HL-60/S4 treated with phorbol 12-myristate 13-acetate at 8.2 ng/mL for 4 days and 3 days (cell line): Measurements from ENCODE around the gene SURF1.
"Not testable (repeated sequence)": the region's sequence is repeated elsewhere in the genome, so short reads cannot be mapped to it uniquely, and the experiment has no call there.

ENCODE experiments used
- in situ Hi-C: fragments of 300-500 bp; cut with MboI; formaldehyde crosslinking; loops from 2 replicates; pipeline ENCODE4 v1.15.0; 2022; ENCODE audit warnings: low sequenced_read_pairs

The SURF1 gene

DNA sequence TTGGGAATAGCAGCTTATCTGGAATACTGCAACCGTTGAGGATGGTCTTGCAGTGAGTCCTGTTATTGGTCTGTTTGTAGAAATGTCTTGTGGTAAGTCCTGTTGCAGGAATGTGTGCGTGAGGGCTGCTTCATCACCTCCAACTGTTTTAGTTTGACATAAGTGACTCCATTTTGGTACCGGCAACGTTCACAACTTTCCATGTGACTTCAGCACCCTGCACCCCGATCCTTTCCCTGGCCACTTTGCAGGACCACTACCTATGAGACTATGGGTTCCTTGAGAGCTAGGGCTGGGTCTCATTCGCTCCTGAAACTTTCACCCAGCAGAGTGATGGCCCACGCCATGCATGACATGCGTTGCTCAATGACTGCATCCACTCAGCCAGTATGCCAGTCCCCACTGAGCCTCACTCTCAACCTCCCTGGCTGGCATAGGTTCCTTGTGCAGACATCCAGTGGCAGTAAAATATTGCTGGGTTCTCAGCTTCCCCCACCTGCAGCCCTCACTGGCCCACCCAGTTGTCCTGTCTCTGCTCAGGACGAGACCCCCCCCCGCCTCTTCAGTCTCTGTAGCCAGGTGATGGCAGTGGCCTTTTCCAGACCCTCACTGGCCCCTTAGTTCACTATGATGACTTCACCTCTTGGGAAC lies 28.3 kb downstream of the SURF1 start:
- in situ Hi-C loops = no loop called here

DNA sequence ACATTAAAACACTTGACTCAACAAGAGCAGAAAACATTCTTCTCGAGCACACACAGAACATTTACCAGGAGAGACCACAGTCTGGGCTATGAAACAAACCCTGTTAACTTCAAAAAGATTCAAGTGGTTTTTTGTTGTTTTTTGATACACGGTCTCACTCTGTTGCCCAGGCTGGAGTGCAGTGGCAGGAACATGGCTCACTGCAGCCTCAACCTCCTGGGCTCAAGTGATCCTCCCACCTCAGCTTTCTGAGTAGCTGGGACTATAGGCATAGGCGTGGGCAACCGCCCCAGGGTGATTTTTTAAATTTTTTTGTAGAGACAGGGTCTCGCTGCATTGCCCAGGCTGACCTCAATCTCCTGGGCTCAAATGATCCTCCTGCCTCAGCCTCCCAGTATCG lies 29.3 kb downstream of the SURF1 start:
- in situ Hi-C loops = not testable (repeated sequence)

DNA sequence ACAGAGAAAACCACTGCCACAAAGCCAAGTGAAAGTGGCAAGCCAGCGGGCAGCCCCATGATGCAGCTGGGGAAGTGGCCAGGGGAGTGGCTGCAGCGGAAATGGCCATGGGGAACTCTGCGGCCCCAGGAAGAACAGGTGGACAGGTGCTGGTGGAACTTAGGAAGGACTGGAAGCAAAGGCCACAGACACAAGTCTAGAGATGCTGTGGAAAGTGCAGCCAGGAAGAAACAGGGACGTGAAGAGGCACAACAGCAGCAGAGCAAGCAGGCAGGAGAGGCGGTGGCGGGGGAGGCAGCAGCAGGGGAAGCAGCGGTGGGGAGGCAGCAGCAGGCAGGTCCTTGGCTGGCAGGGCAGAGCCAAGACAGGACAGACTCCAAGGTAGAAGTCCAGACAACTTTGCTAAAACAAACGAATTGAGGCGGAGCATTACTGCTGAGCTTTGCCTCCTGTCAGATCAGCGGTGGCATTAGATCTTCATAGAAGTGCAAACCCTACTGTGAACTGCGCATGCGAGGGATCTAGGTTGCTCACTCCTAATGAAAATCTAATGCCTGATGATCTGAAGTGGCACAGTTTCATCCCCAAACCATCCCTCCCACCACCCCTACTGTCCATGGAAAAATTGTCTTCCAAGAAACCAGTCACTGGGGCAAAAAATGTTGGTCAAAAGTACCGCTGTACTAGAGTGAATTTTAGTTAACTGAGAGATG lies 32.1 kb downstream of the SURF1 start:
- in situ Hi-C loops = no loop called here

DNA sequence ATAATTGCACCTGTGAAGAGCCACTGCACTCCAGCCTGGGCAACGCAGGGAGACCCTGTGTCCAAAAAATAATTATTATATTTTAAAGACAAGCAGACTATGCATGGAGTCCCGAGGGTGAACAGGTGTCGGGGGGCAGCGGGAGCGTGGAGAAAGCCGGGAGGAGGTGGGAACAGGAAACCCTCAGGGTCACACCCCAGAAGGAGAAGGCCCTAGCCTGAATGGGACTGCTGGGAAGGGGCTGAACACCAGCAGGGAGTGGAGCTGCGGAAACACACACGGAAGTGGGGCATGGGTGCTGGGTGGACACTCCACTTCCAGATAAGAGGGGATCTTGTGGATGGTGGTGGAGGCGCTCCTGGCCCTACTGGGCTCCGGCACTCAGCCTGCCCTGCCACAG lies 33.1 kb downstream of the SURF1 start:
- in situ Hi-C loops = no loop called here

DNA sequence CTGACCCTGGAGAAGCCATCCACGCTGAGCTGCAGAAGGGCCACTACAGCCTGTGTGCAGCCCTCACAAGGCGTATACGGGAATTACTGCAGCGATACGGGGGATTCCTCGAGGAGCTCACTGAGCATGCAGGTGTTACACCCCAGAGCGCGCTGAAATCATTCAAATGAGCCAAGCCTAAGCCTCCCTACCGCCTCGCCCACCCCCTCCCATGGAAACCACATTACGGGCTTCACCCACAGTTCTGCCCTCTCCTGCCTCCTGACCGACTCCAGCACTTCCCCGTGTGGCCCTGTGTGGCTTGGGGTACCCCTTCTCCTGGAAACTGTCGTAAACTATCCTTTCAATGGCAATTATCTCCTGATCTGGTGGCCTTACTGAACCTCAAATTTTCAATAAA lies 33.6 kb downstream of the SURF1 start:
- in situ Hi-C loops = no loop called here

DNA sequence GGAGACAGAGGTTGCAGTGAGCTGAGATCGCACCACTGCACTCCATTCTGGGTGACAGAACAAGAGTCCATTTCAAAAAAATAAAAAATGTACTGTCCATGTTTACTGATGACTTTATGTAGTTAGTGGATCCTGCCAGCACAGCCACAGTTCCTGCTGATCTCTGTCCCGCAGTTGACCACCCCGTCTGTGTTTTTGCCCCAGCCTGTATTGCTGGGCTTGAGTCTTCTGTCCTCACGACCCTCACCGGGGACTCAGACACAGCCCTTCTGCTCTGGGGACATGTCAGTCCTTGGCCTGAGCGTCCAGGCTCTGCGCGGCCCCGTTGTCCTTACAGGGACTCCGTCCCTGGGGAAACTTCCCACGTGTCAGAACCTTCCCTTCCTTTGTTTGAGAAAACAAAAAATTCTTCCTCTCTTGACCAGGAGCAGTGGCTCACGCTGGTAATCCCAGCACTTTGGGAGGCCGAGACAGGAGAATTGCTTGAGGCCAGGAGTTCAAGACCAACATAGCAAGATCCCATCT lies 34.8 kb downstream of the SURF1 start:
- in situ Hi-C loops = no loop called here

DNA sequence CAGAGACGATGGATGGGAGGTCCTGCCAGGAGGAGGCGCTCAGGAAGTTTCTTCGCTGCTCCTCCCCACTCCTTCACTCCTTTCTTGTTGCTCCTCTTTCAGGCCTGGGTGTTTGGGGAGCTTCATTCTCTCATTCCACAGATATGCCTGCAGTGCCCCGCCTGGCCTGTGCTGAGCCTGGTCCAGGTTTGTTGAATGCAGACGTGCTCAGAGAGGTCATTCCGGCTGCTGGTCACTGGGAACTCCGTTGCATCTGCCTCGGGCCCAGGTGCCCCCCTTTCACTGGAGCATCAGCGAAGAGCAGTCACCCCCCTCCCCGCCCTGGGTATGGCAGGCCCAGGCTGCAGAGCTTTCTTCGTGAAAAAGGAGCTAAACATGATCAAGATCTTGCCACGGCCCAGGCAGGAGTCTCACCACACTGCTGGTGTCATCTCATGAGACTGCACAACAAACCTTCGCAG lies 35.8 kb downstream of the SURF1 start:
- in situ Hi-C loops = no loop called here

DNA sequence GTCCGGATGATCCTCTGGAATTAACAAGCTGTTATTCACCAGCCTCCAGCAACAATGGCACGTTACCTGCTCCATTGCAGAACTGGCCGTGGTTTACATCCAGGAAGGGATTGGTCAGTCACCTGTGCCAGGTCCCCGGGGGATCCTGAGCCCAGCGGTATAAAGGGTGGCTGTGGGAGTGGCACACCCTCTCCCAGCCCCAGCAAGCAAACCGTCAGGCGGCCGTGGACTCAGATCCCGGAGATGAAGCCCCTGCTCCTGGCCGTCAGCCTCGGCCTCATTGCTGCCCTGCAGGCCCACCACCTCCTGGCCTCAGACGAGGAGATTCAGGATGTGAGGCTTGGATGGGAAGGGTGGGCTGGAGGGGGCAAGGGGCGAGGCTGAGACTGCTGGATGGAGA lies 38.7 kb downstream of the SURF1 start:
- in situ Hi-C loops = not testable (repeated sequence)

DNA sequence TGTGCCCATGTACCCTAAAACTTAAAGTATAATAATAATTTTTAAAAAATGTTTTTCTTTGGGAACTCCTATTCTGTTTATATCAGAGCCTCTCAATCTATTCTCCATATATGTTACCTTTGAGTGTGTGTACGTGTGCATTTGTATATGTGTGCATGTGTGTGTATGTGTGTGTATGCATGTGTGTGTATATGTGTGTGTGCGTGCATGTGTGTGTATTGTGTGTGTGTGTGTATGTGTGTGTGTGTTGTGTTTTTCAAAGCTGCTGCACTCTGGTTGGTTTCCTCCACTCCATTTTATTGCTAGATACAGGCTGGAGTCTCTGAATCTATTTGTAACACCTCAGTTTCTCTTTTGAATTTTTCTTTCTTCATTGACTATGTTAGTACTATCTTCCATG lies 40.3 kb downstream of the SURF1 start:
- in situ Hi-C loops = no loop called here

DNA sequence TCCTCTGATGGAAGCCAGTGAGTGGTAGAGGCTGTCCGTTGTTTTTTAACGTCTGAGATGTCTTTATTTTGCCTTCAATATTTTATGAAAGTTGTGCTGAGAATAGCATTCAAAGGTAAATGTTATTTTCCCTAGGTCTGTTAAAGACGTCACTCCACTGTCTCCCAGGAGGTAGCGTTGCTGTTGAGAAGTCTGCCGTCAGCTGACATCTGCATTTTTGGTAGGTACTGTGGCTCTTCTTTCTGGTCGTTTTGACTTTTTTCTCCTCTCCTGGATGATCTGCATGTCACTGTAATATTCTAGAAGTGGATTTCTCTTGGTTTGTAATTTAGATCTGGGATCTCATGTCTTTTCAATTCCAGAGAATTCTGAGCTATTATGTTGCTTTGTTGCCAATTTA lies 46.7 kb downstream of the SURF1 start:
- in situ Hi-C loops = no loop called here

DNA sequence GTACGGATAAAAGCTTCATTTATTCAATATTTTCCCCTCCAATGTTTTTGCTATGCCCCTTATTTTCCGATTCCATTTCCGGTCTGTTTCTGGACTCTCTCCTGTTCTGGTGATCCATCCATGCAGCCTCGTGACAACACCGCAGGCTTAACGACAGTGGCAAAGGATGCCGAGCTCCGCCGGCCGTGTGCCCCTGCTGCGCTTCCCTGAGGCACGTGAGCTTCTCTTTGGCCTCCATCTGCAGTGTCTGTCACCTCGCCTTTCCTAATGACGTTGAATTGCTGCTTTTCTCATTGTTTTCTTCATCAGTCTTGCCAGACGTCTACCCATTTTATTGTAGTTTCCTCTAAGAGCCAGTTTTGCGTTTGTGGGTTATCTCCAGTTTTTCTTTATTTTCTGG lies 49.0 kb downstream of the SURF1 start:
- in situ Hi-C loops = no loop called here

DNA sequence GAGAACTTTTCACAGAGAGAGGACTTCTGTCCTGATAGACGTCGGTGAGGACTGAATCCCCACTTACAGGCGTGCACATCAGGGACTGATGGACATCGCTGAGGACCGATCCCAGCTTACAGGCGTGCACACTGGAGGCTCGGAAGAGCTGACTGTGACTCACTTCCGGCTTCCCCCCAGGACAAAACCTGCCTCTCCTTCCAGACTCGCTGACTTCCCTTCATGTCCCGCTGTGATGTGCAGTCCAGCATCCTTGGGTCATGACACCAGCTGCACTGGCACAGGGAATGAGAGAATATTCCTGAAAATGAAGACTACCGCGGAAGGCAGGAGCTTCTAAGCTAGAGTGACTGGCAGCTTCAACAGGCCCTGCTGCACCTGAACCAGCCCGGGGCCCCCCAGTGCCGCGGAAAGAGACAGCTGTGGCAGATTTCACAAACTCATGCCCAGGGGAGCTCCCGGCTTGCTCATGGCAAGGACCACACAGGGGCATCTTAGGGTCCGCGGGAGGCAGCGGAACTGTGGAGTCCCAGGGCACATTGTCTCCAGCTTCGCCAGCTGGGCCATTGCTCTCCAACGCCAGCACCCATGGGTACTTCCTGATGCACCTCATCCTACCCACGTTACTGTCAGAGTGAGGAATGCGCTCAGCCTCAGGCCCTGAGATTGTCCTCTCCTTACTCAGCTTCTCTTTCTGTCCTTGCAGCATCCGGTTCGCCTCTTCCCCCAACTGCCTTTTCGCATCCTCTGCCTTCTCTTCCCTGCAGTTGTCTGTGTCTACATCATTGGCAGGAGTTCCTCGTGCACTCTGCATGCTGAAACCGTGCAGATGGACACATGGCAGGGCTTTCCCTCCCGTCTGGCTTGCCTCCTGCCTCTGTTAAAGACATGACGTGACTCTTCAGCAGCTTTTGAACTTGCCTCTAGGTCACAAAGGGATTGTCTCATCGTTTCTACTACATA lies 49.8 kb downstream of the SURF1 start:
- in situ Hi-C loops = no loop called here

DNA sequence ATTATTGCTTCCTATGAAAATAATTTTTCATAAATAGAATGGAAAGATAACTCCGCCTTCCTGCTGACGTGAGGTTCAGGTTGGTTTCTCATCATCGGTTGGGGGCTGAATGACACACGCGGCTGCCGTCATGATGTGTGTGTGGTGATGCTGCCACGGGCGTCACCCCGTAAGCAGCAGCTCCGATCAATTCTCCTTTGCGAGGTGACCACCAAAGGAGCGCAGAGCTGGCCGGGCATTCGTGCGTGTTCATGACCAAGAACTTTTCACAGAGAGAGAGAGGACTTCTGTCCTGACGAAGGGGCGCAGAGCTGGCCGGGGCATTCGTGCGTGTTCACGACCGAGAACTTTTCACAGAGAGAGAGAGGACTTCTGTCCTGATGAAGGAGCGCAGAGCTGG lies 50.6 kb downstream of the SURF1 start:
- in situ Hi-C loops = no loop called here

DNA sequence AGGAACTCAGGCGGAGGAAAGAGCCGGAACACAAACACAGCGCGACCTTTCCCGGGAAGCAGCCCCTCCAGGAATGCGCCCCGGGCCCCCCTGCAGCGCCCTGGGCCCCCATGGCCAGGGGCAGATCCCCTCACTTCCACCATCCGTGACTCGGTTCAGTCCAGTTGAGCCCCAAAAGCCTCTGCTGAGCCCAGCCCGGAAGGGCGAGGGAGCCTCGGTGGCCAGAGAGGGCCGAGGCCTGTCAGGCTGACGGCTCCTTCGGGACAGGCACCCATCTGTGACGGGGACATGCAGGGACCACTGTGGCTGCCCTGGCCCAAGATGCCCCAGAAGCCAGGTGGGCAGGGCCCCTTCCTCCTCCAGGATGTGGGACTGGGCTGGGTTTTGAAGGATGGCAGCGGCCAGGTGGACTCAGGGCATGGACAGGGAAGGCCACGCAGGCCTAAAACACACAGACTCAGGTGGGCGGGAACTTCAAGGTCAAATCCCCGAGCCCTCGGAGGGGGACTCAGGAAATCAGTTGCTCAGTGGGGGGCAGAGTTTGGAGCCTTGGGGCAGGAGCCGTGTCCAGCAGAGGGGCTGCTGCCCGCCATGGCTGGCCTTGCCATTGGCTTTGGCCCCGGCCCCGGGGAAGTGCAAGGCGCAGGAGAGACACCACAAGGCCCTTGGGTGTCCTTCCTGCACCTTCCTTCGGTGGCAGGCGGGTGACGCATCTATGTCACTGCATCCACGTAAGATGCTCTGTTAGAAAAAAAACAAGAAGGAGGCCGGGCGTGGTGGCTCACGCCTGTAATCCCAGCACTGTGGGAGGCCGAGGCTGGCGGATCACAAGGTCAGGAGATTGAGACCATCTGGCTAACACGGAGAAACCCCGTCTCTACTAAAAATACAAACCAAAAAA lies 51.6 kb downstream of the SURF1 start:
- in situ Hi-C loops = no loop called here

DNA sequence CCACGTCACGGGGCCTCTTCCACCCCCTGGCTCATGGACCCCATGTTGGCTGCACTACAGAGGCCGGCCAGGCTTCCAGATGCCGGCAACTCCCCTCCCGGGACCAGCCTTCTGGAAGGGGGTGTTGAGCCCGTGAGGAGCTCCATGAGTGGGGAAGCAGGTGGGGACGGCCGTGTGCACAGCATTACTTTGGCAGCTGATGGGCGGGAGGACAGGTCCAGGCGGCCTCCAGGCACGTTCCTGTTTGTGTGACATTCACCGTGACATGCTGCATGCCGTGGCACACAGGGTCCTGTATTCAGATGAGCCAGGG lies 52.2 kb downstream of the SURF1 start:
- in situ Hi-C loops = no loop called here

DNA sequence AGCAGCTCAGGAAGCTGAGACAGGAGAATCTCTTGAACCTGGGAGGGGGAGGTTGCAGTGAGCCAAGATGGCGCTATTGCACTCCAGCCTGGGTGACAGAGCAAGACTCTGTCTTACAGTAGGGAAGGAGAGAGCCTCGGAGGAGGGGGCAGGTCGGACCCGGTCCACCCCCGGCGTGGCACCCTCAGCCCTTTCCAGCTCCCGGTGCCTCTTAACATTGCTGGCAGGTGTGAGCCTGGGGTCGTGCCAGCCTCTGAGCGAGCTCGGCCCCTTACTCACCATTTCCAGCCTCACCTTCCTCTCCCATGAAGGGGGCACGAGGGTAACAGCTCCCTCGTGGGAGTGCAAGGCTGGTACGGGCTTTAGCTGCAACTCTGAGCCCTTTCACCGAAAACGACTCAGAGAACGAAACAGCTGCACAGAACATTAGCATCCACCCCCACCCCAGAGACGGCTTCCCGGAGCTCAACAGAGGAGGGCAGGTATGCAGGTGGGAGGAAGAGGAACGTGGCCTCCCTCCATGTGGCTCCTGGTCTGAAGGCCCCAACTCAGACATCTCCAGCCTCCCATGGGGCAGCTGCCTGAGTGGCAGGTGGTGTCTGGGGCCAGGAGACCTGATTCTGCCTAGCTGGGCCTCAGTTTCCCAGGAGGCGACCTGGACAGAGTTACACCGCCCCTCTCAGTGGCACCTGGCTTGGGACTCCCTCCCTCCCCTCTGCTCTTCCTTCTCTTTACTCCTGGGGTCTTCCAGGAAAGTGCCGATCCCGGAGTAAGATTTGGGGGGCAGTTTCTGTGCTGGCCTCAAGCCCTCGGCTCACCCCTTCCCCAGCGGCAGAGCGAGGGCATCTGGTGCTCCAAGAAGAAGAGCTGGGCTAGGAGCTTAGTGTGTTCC lies 52.8 kb downstream of the SURF1 start:
- in situ Hi-C loops = no loop called here
